Epithelial cell of proximal tubule (primary cell): ENCODE data around the gene B3GALNT2. TPM values are rescaled to one million over a fixed set of nuclear protein-coding genes. Genes with fewer than 3 reads are reported as not detected.

ENCODE experiments used
- DNase-seq: peaks from one replicate; pipeline ENCODE4 v3.0.0-alpha.2; 2011; ENCODE audit warnings: low read depth
- H3K4me3 ChIP-seq: 2 replicates; pipeline ENCODE4 v1.5.1; 2011; ENCODE audit warnings: low read depth, mild to moderate bottlenecking, low read length
- CTCF ChIP-seq: conservative IDR thresholded peaks from 2 replicates; pipeline ENCODE4 v1.5.1; 2012; ENCODE audit warnings: low read depth, mild to moderate bottlenecking, low read length
- total RNA-seq: library from RNA; depleted of rRNA; stranded (reverse); fragments of >200 nt; gene quantifications from 2 replicates; pipeline ENCODE4 v1.2.3, GENCODE V29; 2015

Gene B3GALNT2
- total RNA-seq, 1 donor from 2014 or later = 16.5 TPM

GRCh38 chr1:235513495-235514366, 9.5 kb upstream of the B3GALNT2 start:
- DNase-seq = no peak
- peak; percentile 97 for TF ChIP-seq CTCF
- H3K4me3 ChIP-seq = no peak overlapping the region

- TF ChIP-seq CTCF = no peak
- no peak for DNase-seq
Observed at GRCh38 chr1:235511470-235512240, 7.4 kb upstream of the B3GALNT2 start.

GRCh38 chr1:235510823-235511222, 6.6 kb upstream of the B3GALNT2 start:
- no peak for DNase-seq
- H3K4me3 ChIP-seq = no peak overlapping the region
- TF ChIP-seq CTCF = no peak

More at GRCh38 chr1:235511470-235512240, 7.4 kb upstream of the B3GALNT2 start:
- no peak overlapping the region for H3K4me3 ChIP-seq

GRCh38 chr1:235507623-235508022, 3.4 kb upstream of the B3GALNT2 start:
- no peak for TF ChIP-seq CTCF
- DNase-seq = no peak
- no peak overlapping the region for H3K4me3 ChIP-seq

- peak; percentile 73 for TF ChIP-seq CTCF
- DNase-seq = peak; percentile 76
- H3K4me3 ChIP-seq = peak overlapping the region; percentile 80
Observed at GRCh38 chr1:235504494-235505222, 406 bp upstream of the B3GALNT2 start.

- no peak for TF ChIP-seq CTCF
Observed at GRCh38 chr1:235503403-235504121, 690 bp downstream of the B3GALNT2 start.

More at GRCh38 chr1:235503403-235504121, 690 bp downstream of the B3GALNT2 start:
- peak overlapping the region; percentile 61 for H3K4me3 ChIP-seq
- DNase-seq = no peak
